SK-N-SH (cell line): Measurements from ENCODE around the gene CORT. TPM values are rescaled to one million over a fixed set of nuclear protein-coding genes. Genes with fewer than 3 reads are reported as not detected.
A peak's percentile ranks its signal among the peaks of the same experiment; 100 is the strongest.
"Not testable (repeated sequence)": the region's sequence is repeated elsewhere in the genome, so short reads cannot be mapped to it uniquely, and the experiment has no call there.

ENCODE experiments used
- CTCF ChIA-PET: fragments of 300-600, 350-600 bp; formaldehyde crosslinking; extraction: SDS; loops from one replicate; lab custom pipeline; 2021; lab: Yijun Ruan, JAX
- POLR2A ChIA-PET: fragments of 350-600 bp; sonication (Branson Sonifier 250); formaldehyde crosslinking; extraction: SDS; loops from one replicate; lab custom pipeline; 2020; ENCODE audit warnings: antibody characterized with exemption, inconsistent platforms; lab: Yijun Ruan, JAX
- DNase-seq: peaks from one replicate; pipeline ENCODE4 v3.0.0; 2012
- H2AFZ ChIP-seq: fragments of 200-600 bp; sonication (generic); 2 replicates; pipeline ENCODE4 v1.8.1; 2016; ENCODE audit warnings: antibody characterized with exemption, mild to moderate bottlenecking, low read depth
- H3F3A ChIP-seq: fragments of 200-600 bp; sonication (generic); replicated peaks from 2 replicates; pipeline ENCODE3; 2016; ENCODE audit warnings: antibody characterized with exemption, mild to moderate bottlenecking; ENCODE audit not compliant: insufficient read depth
- H3K27ac ChIP-seq, 2 experiments: fragments of 200-500 bp in 1 of 2; fragments of 200-600 bp in 1 of 2; sonication (Bioruptor generic) in 1 of 2; sonication (generic), shearing (Covaris generic) in 1 of 2; 2 replicates each; pipeline versions ENCODE4 v1.5.1 to v1.6.1; 2014 to 2016; ENCODE audit warnings: low read depth in 2 of 2, inconsistent platforms in 1 of 2, low read length in 1 of 2, mild to moderate bottlenecking in 1 of 2, mixed read lengths in 1 of 2
- H3K27me3 ChIP-seq: fragments of 200-600 bp; sonication (generic), shearing (Covaris generic); 2 replicates; pipeline ENCODE4 v1.6.1; 2016; ENCODE audit warnings: mixed run types; ENCODE audit not compliant: insufficient read depth
- H3K36me3 ChIP-seq, 2 experiments: fragments of 200-500 bp in 1 of 2; fragments of 200-600 bp in 1 of 2; sonication (Bioruptor generic) in 1 of 2; sonication (generic) in 1 of 2; replicated peaks in 1 of 2; 2 replicates each; pipeline versions ENCODE3 to v1.5.1; 2014 to 2016; ENCODE audit warnings: low read length in 1 of 2, mild to moderate bottlenecking in 1 of 2; ENCODE audit not compliant: insufficient read depth in 2 of 2, control insufficient read depth in 1 of 2
- H3K4me1 ChIP-seq, 2 experiments: fragments of 200-500 bp in 1 of 2; fragments of 200-600 bp in 1 of 2; sonication (Bioruptor generic) in 1 of 2; sonication (generic), shearing (Covaris generic) in 1 of 2; 2 replicates each; pipeline versions ENCODE4 v1.5.1 to v1.6.1; 2014 to 2016; ENCODE audit warnings: low read depth in 1 of 2, low read length in 1 of 2, mixed run types in 1 of 2; ENCODE audit not compliant: insufficient read depth in 2 of 2, control insufficient read depth in 1 of 2
- H3K4me2 ChIP-seq: fragments of 200-600 bp; sonication (generic), shearing (Covaris generic); 2 replicates; pipeline ENCODE4 v1.6.1; 2017; ENCODE audit warnings: mixed run types
- H3K4me3 ChIP-seq, 2 experiments: fragments of 200-500 bp in 1 of 2; fragments of 200-600 bp in 1 of 2; sonication (Bioruptor generic) in 1 of 2; sonication (generic), shearing (Covaris generic) in 1 of 2; 2 replicates each; pipeline versions ENCODE4 v1.5.1 to v1.8.1; 2014 to 2016; ENCODE audit warnings: low read depth in 2 of 2, inconsistent platforms in 1 of 2, low read length in 1 of 2, mild to moderate bottlenecking in 1 of 2, mixed read lengths in 1 of 2, moderate library complexity in 1 of 2
- H3K79me2 ChIP-seq: fragments of 200-600 bp; sonication (generic); 2 replicates; pipeline ENCODE4 v1.8.1; 2017; ENCODE audit warnings: mild to moderate bottlenecking; ENCODE audit not compliant: insufficient read depth
- H3K9ac ChIP-seq: fragments of 200-600 bp; sonication (generic); 2 replicates; pipeline ENCODE4 v1.6.1; 2017; ENCODE audit warnings: mixed run types
- H3K9me2 ChIP-seq: fragments of 200-600 bp; sonication (generic); 2 replicates; pipeline ENCODE4 v1.6.1; 2017; ENCODE audit warnings: mixed run types
- H3K9me3 ChIP-seq: fragments of 200-600 bp; sonication (generic); 2 replicates; pipeline ENCODE4 v1.6.1; 2017; ENCODE audit warnings: mixed run types, mild to moderate bottlenecking, moderate library complexity
- H4K20me1 ChIP-seq: fragments of 200-600 bp; sonication (generic); 2 replicates; pipeline ENCODE4 v1.6.1; 2017; ENCODE audit warnings: mild to moderate bottlenecking, mixed run types; ENCODE audit not compliant: insufficient read depth
- CTCF ChIP-seq: fragments of 200-600 bp; sonication (generic); IDR thresholded peaks from 2 replicates; pipeline ENCODE4 v1.6.1; 2017; ENCODE audit warnings: antibody characterized with exemption, mild to moderate bottlenecking, moderate library complexity
- FOXJ3 ChIP-seq: sonication (generic); formaldehyde crosslinking; IDR thresholded peaks from 2 replicates; pipeline ENCODE4 v1.5.1; 2020; ENCODE audit warnings: mild to moderate bottlenecking, missing genetic modification reagents
- NFIC ChIP-seq: IDR thresholded peaks from 2 replicates; pipeline ENCODE4 v1.4.0; 2012; ENCODE audit warnings: borderline replicate concordance
- PBX3 ChIP-seq: IDR thresholded peaks from 2 replicates; pipeline ENCODE4; 2012
- RCOR1 ChIP-seq: fragments of 150-350 bp; IDR thresholded peaks from 2 replicates; pipeline ENCODE4 v1.6.1; 2017; ENCODE audit warnings: antibody characterized with exemption, low read length
- SIN3A ChIP-seq: IDR thresholded peaks from 2 replicates; pipeline ENCODE4 v1.6.1; 2012; ENCODE audit warnings: low read depth, mild to moderate bottlenecking, low read length, moderate library complexity, borderline replicate concordance
- USF2 ChIP-seq: fragments of 150-350 bp; IDR thresholded peaks from 2 replicates; pipeline ENCODE4 v1.6.1; 2017; ENCODE audit warnings: antibody characterized with exemption, low read length, low read depth, borderline replicate concordance
- YY1 ChIP-seq: IDR thresholded peaks from 2 replicates; pipeline ENCODE4 v1.4.0; 2012; ENCODE audit warnings: low read depth, mild to moderate bottlenecking
- WGBS: methylation state at CpG from one replicate; pipeline ENCODE4 v1.1.6; 2017; ENCODE audit warnings: low lambda C conversion rate; 5-methylcytosine and 5-hydroxymethylcytosine counted together
- polyA plus RNA-seq, 3 experiments: library from polyadenylated mRNA; depleted of rRNA; stranded (reverse); fragments of >200 nt; gene quantifications; 2 replicates each; pipeline ENCODE4 v1.2.3, GENCODE V29; 2012

The CORT gene
- polyA plus RNA-seq, 1 of the 3 experiments (the other 2 are of a cell fraction) = 0.26 TPM

- 95% methylated on average over 23 of the region's 23 CpGs for WGBS
These were observed 23.4 kb downstream of the CORT start for GRCh38 chr1:10473145-10473765.

GRCh38 chr1:10474309-10474612 lies 24.4 kb downstream of the CORT start:
- Histone ChIP-seq H3K79me2 (peaks cover 68% of the 10 kb centered on the region), H2AFZ (peak overlapping the region; percentile 90), H3K4me2 (peak overlapping the region; percentile 86), H3K9ac (peak overlapping the region; percentile 82; the same call in 1 of the 2 replicates), H3K4me1 (peaks cover 8 to 13% of the 10 kb centered on the region in 2 experiments; a peak in 3 of 4 replicates), H3K4me3 (peak overlapping the region; percentile 81 to 83)
- H3K9me2 ChIP-seq, H4K20me1 ChIP-seq, H3K36me3 ChIP-seq, H3K27me3 ChIP-seq, POLR2A ChIA-PET, H3F3A ChIP-seq, H3K9me3 ChIP-seq, H3K27ac ChIP-seq, DNase-seq: not testable (repeated sequence)
- CTCF ChIA-PET = interaction anchor here (1.4 to 1.5 kb wide), 2 partner anchors 20 to 41 kb away, joined by 4 to 12 read pairs; no protein-coding TSS in a partner anchor
- 70% methylated on average over 10 of the region's 10 CpGs for WGBS

More at GRCh38 chr1:10473145-10473765, 23.4 kb downstream of the CORT start:
- Histone ChIP-seq H2AFZ (peak overlapping the region; percentile 94), H3K27ac (no peak overlapping the region; a peak in 1 of 4 replicates), H3K9me3 (no peaks in the 10 kb centered on the region), H3K36me3 (peaks cover 3 to 9% of the 10 kb centered on the region in 2 experiments), H3K4me2 (no peak overlapping the region; the same call in 1 of the 2 replicates), H3K9ac (0 out of 2 replicates have a peak overlapping the region, but pooled peaks have one; percentile 71), H3K4me1 (peaks cover 8 to 13% of the 10 kb centered on the region in 2 experiments; a peak in 3 of 4 replicates), H4K20me1 (no peaks in the 10 kb centered on the region; the same call in 1 of the 2 replicates), H3K79me2 (peaks cover 58% of the 10 kb centered on the region), H3K9me2 (no peaks in the 10 kb centered on the region), H3K4me3 (no peak overlapping the region), H3K27me3 (no peaks in the 10 kb centered on the region), H3F3A (peaks cover 7% of the 10 kb centered on the region)
- DNase-seq = no peak
- ChIA-PET POLR2A (no interaction called here), CTCF (interaction anchor here (1.9 to 2.1 kb wide), 2 partner anchors 21 to 43 kb away, joined by 4 to 7 read pairs; partner anchors contain the start of gene CENPS)
- TF ChIP-seq FOXJ3 (no peak), SIN3A (no peak), RCOR1 (no peak), YY1 (no peak), PBX3 (no peak), USF2 (no peak), CTCF (no peak), NFIC (no peak)
